ENCODE measurements around the gene TMIGD3. TPM values are rescaled to one million over a fixed set of nuclear protein-coding genes. Genes with fewer than 3 reads are reported as not detected.

TMIGD3 gene
- total and polyA plus RNA-seq, 8 donors: 1.2 to 7.6 (median 4.6) TPM; not detected in 4

- intact Hi-C loops (cut with DNase I; ENCODE audit: low total_unique reads): no loop called here
- DNase-seq: no peak
- Histone ChIP-seq H3K27ac (peak overlapping the region in 4 of 5 donors; percentile 90), H3K4me1 (peaks cover 46 to 88% (median 67%) of the 10 kb centered on the region in 4 donors), H3K27me3 (no peaks in the 10 kb centered on the region), H3K4me3 (peak overlapping the region; percentile 88 to 94 (median 90)), H3K9me3 (no peaks in the 10 kb centered on the region), H3K36me3 (peaks cover under 1 to 47% (median 35%) of the 10 kb centered on the region in 4 donors)
- 43 to 49% (median 45%) methylated on average over 3 of the region's 3 CpGs for WGBS, 5 donors
- TF ChIP-seq EP300 (IDR thresholded peaks at IDR 0.05) (no peak), POLR2A (IDR thresholded peaks at IDR 0.05) (no peak), POLR2AphosphoS5 (IDR thresholded peaks at IDR 0.05) (no peak), CTCF (IDR thresholded peaks at IDR 0.05) (no peak)
These were observed 53.2 kb downstream of the TMIGD3 start for GRCh38 chr1:111450185-111450584.

- intact Hi-C loops (cut with DNase I; ENCODE audit: low total_unique reads): no loop called here
- Histone ChIP-seq H3K36me3 (peaks cover 5 to 48% (median 35%) of the 10 kb centered on the region in 4 donors), H3K4me1 (peaks cover 46 to 84% (median 64%) of the 10 kb centered on the region in 4 donors), H3K9me3 (no peaks in the 10 kb centered on the region), H3K4me3 (peak overlapping the region; percentile 88 to 94 (median 90)), H3K27me3 (no peaks in the 10 kb centered on the region), H3K27ac (peak overlapping the region; percentile 90 to 95 (median 90))
- WGBS, 5 donors: 0 to 1% (median 0%) methylated on average over 8 of the region's 8 CpGs
- DNase-seq: no peak
- TF ChIP-seq POLR2A (IDR thresholded peaks at IDR 0.05) (no peak), POLR2AphosphoS5 (IDR thresholded peaks at IDR 0.05) (no peak), EP300 (IDR thresholded peaks at IDR 0.05) (no peak), CTCF (IDR thresholded peaks at IDR 0.05) (no peak)
These were observed 53.8 kb downstream of the TMIGD3 start for GRCh38 chr1:111449703-111450017.

GRCh38 chr1:111448918-111449702, 54.3 kb downstream of the TMIGD3 start, which contains the start of the genes ATP5PB and WDR77:
Gene ATP5PB, plus strand, starts transcription at chr1:111449464. Its CDS starts 78 bp downstream, at chr1:111449542.
Gene WDR77, minus strand, starts transcription at chr1:111449256. Its CDS starts 87 bp downstream, at chr1:111449169.
- intact Hi-C loops (cut with DNase I; ENCODE audit: low total_unique reads): no loop called here
- H3K4me1 ChIP-seq: peaks cover 41 to 78% (median 62%) of the 10 kb centered on the region in 4 donors
- H3K27me3 ChIP-seq: no peaks in the 10 kb centered on the region
- no peaks in the 10 kb centered on the region for H3K9me3 ChIP-seq
- H3K27ac ChIP-seq: peak within 1 kb of the TSS; percentile 90 to 95 (median 90)
- H3K36me3 ChIP-seq: peaks cover 5 to 48% (median 34%) of the 10 kb centered on the region in 4 donors
- WGBS, 5 donors: 0 to 1% (median 0%) methylated on average over 35 to 54 of the region's 54 CpGs
- peak; percentile 94 to 99 for DNase-seq
- peak within 1 kb of the TSS; percentile 88 to 94 (median 90) for H3K4me3 ChIP-seq
- TF ChIP-seq POLR2AphosphoS5 (IDR thresholded peaks at IDR 0.05) (peak in 2 of 3 donors; percentile 24 to 68), CTCF (IDR thresholded peaks at IDR 0.05) (no peak)

DNA sequence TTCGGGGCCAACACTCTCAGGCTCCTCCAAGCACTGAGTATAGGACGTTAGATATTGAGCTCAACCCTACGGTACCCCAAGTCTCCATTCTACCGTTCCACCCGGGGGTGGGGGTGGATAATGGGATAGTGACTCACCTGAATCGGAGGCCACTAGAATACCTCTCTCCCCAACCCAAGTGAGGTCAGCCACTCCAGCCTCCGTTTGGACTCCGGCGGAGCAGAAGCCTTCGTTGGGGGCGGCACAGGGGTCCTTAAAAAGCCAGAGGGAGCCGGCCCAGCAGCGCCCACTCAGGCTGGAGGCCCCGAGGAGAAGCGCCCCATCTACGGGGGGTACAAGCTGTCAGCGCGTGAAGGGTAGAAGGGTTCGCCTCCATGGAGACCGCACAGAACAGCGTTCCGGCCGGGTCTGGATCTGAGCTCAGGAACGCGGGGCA, 54.9 kb downstream of the TMIGD3 start:
- H3K9me3 ChIP-seq: no peaks in the 10 kb centered on the region
- no peak for DNase-seq
- 0 to 1% (median 1%) methylated on average over 8 to 25 of the region's 25 CpGs for WGBS, 5 donors
- H3K4me1 ChIP-seq: peaks cover 41 to 72% (median 59%) of the 10 kb centered on the region in 4 donors
- intact Hi-C loops (cut with DNase I; ENCODE audit: low total_unique reads): no loop called here
- H3K27ac ChIP-seq: peak overlapping the region; percentile 90
- peaks cover 9 to 48% (median 34%) of the 10 kb centered on the region in 4 donors for H3K36me3 ChIP-seq
- peak overlapping the region; percentile 88 to 94 (median 90) for H3K4me3 ChIP-seq
- H3K27me3 ChIP-seq: no peaks in the 10 kb centered on the region
- TF ChIP-seq POLR2A (IDR thresholded peaks at IDR 0.05) (no peak), CTCF (IDR thresholded peaks at IDR 0.05) (no peak), POLR2AphosphoS5 (IDR thresholded peaks at IDR 0.05) (no peak), EP300 (IDR thresholded peaks at IDR 0.05) (no peak)

Data from stomach (tissue), 9 donors.